AG08395 (cell line): Measurements from ENCODE around the gene COL25A1.

Experiments used
- DNase-seq: peaks from one replicate; pipeline ENCODE4 v3.0.0; 2012; ENCODE audit warnings: mixed read lengths, low spot score

COL25A1 gene

GRCh38 chr4:109214622-109215301 lies 87.7 kb downstream of the COL25A1 start:
- no peak for DNase-seq

- no peak for DNase-seq
These were observed 89.4 kb downstream of the COL25A1 start for GRCh38 chr4:109213056-109213455.

- no peak for DNase-seq
These were observed 90.8 kb downstream of the COL25A1 start for GRCh38 chr4:109211671-109212070.

- DNase-seq = no peak
These were observed 92.8 kb downstream of the COL25A1 start for GRCh38 chr4:109209647-109210046.

- no peak for DNase-seq
These were observed 94.6 kb downstream of the COL25A1 start for GRCh38 chr4:109207898-109208297.

GRCh38 chr4:109207061-109207460 lies 95.4 kb downstream of the COL25A1 start:
- DNase-seq = no peak

- DNase-seq = no peak
These were observed 95.8 kb downstream of the COL25A1 start for GRCh38 chr4:109206620-109207019.

- no peak for DNase-seq
These were observed 97.3 kb downstream of the COL25A1 start for GRCh38 chr4:109205186-109205585.

- DNase-seq = no peak
These were observed 102.9 kb downstream of the COL25A1 start for GRCh38 chr4:109199585-109199984.

- no peak for DNase-seq
These were observed 106.8 kb downstream of the COL25A1 start for GRCh38 chr4:109195646-109196045.

GRCh38 chr4:109191216-109191615 lies 111.2 kb downstream of the COL25A1 start:
- DNase-seq = no peak

GRCh38 chr4:109186458-109186945 lies 116.0 kb downstream of the COL25A1 start:
- DNase-seq = no peak

GRCh38 chr4:109185951-109186350 lies 116.5 kb downstream of the COL25A1 start:
- no peak for DNase-seq

GRCh38 chr4:109185548-109185947 lies 116.9 kb downstream of the COL25A1 start:
- DNase-seq = no peak

- DNase-seq = no peak
These were observed 117.9 kb downstream of the COL25A1 start for GRCh38 chr4:109184491-109184961.

- no peak for DNase-seq
These were observed 118.4 kb downstream of the COL25A1 start for GRCh38 chr4:109183931-109184490.

- no peak for DNase-seq
These were observed 119.8 kb downstream of the COL25A1 start for GRCh38 chr4:109182696-109183095.

- DNase-seq = no peak
These were observed 123.4 kb downstream of the COL25A1 start for GRCh38 chr4:109179061-109179460.

- DNase-seq = no peak
These were observed 125.2 kb downstream of the COL25A1 start for GRCh38 chr4:109177096-109177810.

- no peak for DNase-seq
These were observed 128.1 kb downstream of the COL25A1 start for GRCh38 chr4:109174224-109174953.

- no peak for DNase-seq
These were observed 130.2 kb downstream of the COL25A1 start for GRCh38 chr4:109172301-109172700.

- DNase-seq = no peak
These were observed 131.4 kb downstream of the COL25A1 start for GRCh38 chr4:109171070-109171469.
